Breast epithelium (tissue), 3 donors: ENCODE results near the gene CASP3.

Source experiments
- CTCF ChIP-seq, 3 donors: fragments of 450-650 bp; IDR thresholded peaks; one replicate each; pipeline ENCODE4 v1.5.1; 2016 to 2017; ENCODE audit warnings: antibody characterized with exemption in 3 of 3, mild to moderate bottlenecking in 3 of 3, moderate library complexity in 3 of 3
- POLR2A ChIP-seq: fragments of 450-650 bp; IDR thresholded peaks from one replicate; pipeline ENCODE4 v1.6.1; 2016; ENCODE audit warnings: antibody characterized with exemption, mild to moderate bottlenecking, moderate library complexity
- POLR2AphosphoS5 ChIP-seq, 3 donors: sonication (generic); formaldehyde crosslinking; IDR thresholded peaks; one replicate each; pipeline ENCODE4 v1.6.1; 2017; ENCODE audit warnings: antibody characterized with exemption in 3 of 3

- no peak for TF ChIP-seq CTCF (IDR thresholded peaks at IDR 0.05)
- no peak for TF ChIP-seq POLR2A
- no peak for TF ChIP-seq POLR2AphosphoS5 (IDR thresholded peaks at IDR 0.05)
Measured at GRCh38 chr4:184598753-184599491, 50.3 kb downstream of the CASP3 start.
